ENCODE measurements around the gene TRIM41. TPM values are rescaled to one million over a fixed set of nuclear protein-coding genes. Genes with fewer than 3 reads are reported as not detected.

TRIM41 gene
- total RNA-seq, 2 donors from 2014 or later = 29.5 to 50.6 TPM

DNA sequence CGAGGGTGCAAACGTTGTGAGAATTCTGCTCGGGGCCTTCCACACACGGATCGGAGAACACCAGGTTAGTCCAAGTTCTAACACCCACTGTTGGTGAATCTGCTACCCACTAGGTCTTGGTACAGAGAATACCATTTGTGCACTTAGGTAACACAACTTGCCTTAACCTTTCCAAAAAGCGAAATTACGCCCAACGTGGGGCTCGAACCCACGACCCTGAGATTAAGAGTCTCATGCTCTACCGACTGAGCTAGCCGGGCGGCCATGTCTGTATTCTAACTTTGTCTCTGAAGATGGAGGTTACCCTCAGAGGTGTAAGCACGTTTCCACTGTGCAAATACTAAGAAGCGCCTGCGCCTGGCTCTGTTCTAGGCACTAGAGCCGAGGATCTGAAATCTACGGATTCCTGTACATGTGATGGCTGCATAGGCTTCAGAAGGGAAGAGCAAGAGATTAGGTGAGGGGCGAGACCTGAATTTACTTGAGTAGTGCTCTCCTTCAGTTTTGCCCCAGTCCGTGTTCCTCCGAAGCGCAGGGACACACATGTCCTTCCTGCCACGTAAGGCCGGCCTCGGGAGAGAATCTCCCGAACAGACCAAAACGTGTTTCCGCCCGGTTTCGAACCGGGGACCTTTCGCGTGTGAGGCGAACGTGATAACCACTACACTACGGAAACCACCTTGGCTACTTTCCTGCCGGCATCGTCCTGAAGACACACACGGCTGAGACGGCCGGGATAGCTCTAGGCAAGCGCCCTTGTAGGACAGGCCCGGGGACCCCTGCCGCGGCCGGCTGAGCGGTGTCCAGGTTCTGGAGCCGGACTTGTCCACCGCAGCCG is 1.1 kb upstream of the TRIM41 start:
- H3K4me3 Mint-ChIP-seq = peak overlapping the region; percentile 92
- H3K36me3 Mint-ChIP-seq = no peaks in the 10 kb centered on the region
- peaks cover 63 to 64% of the 10 kb centered on the region in 2 donors for H3K4me1 Mint-ChIP-seq (ENCODE audit: low read depth in 2 of 2)
- DNase-seq (ENCODE audit: low spot score) (peak; percentile 93), ATAC-seq (peak; percentile 55 to 64)
- H3K27ac Mint-ChIP-seq = peak overlapping the region; percentile 99
- no peaks in the 10 kb centered on the region for H3K9me3 Mint-ChIP-seq
- H3K27me3 Mint-ChIP-seq = no peaks in the 10 kb centered on the region

- peak overlapping the region; percentile 92 for H3K4me3 Mint-ChIP-seq
- H3K36me3 Mint-ChIP-seq = no peaks in the 10 kb centered on the region
- H3K4me1 Mint-ChIP-seq (ENCODE audit: low read depth in 2 of 2) = peaks cover 57% of the 10 kb centered on the region in 2 donors
- no peak for DNase-seq (ENCODE audit: low spot score)
- no peaks in the 10 kb centered on the region for H3K9me3 Mint-ChIP-seq
- H3K27me3 Mint-ChIP-seq = no peaks in the 10 kb centered on the region
- ATAC-seq = no peak
- H3K27ac Mint-ChIP-seq = peak overlapping the region; percentile 99
Observed at GRCh38 chr5:181222630-181223057, 437 bp upstream of the TRIM41 start.

- ATAC-seq (peak; percentile 0 to 1), DNase-seq (ENCODE audit: low spot score) (no peak)
- Mint-ChIP-seq H3K27ac (peak overlapping the region; percentile 99), H3K9me3 (no peaks in the 10 kb centered on the region), H3K4me3 (peak overlapping the region; percentile 92), H3K27me3 (no peaks in the 10 kb centered on the region), H3K4me1 (ENCODE audit: low read depth in 2 of 2) (peaks cover 48 to 49% of the 10 kb centered on the region in 2 donors), H3K36me3 (no peaks in the 10 kb centered on the region)
Observed at GRCh38 chr5:181223729-181224389, 778 bp downstream of the TRIM41 start.

GRCh38 chr5:181224390-181225229 is 1.5 kb downstream of the TRIM41 start:
- H3K36me3 Mint-ChIP-seq = peaks cover under 1% of the 10 kb centered on the region
- ATAC-seq = no peak
- no peaks in the 10 kb centered on the region for H3K27me3 Mint-ChIP-seq
- peak overlapping the region; percentile 92 for H3K4me3 Mint-ChIP-seq
- H3K4me1 Mint-ChIP-seq (ENCODE audit: low read depth in 2 of 2) = peaks cover 50 to 54% of the 10 kb centered on the region in 2 donors
- no peaks in the 10 kb centered on the region for H3K9me3 Mint-ChIP-seq
- no peak for DNase-seq (ENCODE audit: low spot score)
- H3K27ac Mint-ChIP-seq = peak overlapping the region; percentile 99

GRCh38 chr5:181229996-181230395 is 6.9 kb downstream of the TRIM41 start:
- Mint-ChIP-seq H3K4me1 (ENCODE audit: low read depth in 2 of 2) (peaks cover 10 to 22% of the 10 kb centered on the region in 2 donors), H3K27me3 (no peaks in the 10 kb centered on the region), H3K36me3 (peaks cover 9% of the 10 kb centered on the region), H3K9me3 (no peaks in the 10 kb centered on the region), H3K4me3 (no peak overlapping the region), H3K27ac (peak overlapping the region in 1 of 2 donors; percentile 29)
- ATAC-seq (no peak), DNase-seq (ENCODE audit: low spot score) (no peak)

GRCh38 chr5:181230551-181230950 is 7.5 kb downstream of the TRIM41 start:
- no peak for ATAC-seq
- Mint-ChIP-seq H3K9me3 (no peaks in the 10 kb centered on the region), H3K27me3 (no peaks in the 10 kb centered on the region), H3K4me3 (no peak overlapping the region), H3K4me1 (ENCODE audit: low read depth in 2 of 2) (peaks cover 10 to 21% of the 10 kb centered on the region in 2 donors), H3K27ac (no peak overlapping the region), H3K36me3 (peaks cover 9% of the 10 kb centered on the region)
- DNase-seq (ENCODE audit: low spot score) = no peak

DNA sequence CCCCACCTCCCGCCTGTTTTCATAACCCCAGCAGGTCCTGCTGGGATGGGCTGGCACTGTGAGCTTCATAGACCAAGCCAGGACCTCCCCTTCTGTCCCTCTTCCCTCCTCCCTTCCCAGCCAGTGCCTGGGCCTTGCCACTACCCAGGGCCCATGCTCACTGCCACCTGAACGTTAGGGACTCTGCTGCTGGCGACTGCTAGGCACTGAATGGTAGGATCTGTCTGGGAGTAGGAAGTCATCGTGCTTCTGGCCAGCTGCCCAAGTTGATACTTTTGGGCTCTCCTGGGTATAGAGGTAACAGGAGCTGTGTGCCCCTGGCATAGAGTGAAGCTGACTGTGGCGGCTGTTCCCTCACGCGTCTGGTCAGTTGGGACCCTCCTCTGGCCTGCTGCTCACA is 8.4 kb downstream of the TRIM41 start:
- Mint-ChIP-seq H3K27ac (no peak overlapping the region), H3K36me3 (peaks cover 16% of the 10 kb centered on the region), H3K9me3 (no peaks in the 10 kb centered on the region)

DNA sequence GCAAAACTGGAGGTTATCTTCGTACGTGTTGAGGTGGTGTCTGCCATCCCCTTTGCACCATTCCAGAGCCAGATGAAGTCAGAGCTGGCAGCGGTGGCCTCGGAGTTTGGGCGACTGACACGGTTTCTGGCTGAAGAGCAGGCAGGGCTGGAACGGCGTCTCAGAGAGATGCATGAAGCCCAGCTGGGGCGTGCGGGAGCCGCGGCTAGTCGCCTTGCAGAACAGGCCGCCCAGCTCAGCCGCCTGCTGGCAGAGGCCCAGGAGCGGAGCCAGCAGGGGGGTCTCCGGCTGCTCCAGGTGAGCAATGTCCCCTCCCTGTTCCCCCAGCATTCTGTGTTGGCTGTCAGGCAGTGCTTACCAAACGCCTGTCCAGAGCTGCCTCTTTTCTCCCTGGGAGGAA is 9.5 kb downstream of the TRIM41 start:
- Mint-ChIP-seq H3K27me3 (no peaks in the 10 kb centered on the region), H3K4me3 (no peak overlapping the region), H3K4me1 (ENCODE audit: low read depth in 2 of 2) (peaks cover 10 to 22% of the 10 kb centered on the region in 2 donors), H3K9me3 (no peaks in the 10 kb centered on the region), H3K36me3 (peaks cover 28% of the 10 kb centered on the region), H3K27ac (no peak overlapping the region)
- ATAC-seq (no peak), DNase-seq (ENCODE audit: low spot score) (no peak)

More for the DNA sequence above, 8.4 kb downstream of the TRIM41 start:
- no peak overlapping the region for H3K4me3 Mint-ChIP-seq
- DNase-seq (ENCODE audit: low spot score) (no peak), ATAC-seq (peak in 1 of 2 donors; percentile 43)
- no peaks in the 10 kb centered on the region for H3K27me3 Mint-ChIP-seq
- H3K4me1 Mint-ChIP-seq (ENCODE audit: low read depth in 2 of 2) = peaks cover 10 to 20% of the 10 kb centered on the region in 2 donors

GRCh38 chr5:181233088-181233800 is 10.2 kb downstream of the TRIM41 start:
- Mint-ChIP-seq H3K36me3 (peaks cover 35% of the 10 kb centered on the region), H3K4me3 (no peak overlapping the region), H3K4me1 (ENCODE audit: low read depth in 2 of 2) (peaks cover 16 to 27% of the 10 kb centered on the region in 2 donors), H3K27me3 (no peaks in the 10 kb centered on the region), H3K9me3 (no peaks in the 10 kb centered on the region), H3K27ac (peak overlapping the region in 1 of 2 donors; percentile 45)
- no peak for ATAC-seq
- no peak for DNase-seq (ENCODE audit: low spot score)

GRCh38 chr5:181233801-181234454 is 10.8 kb downstream of the TRIM41 start:
- Mint-ChIP-seq H3K4me3 (no peak overlapping the region), H3K27ac (peak overlapping the region in 1 of 2 donors; percentile 45), H3K4me1 (ENCODE audit: low read depth in 2 of 2) (peaks cover 22 to 31% of the 10 kb centered on the region in 2 donors), H3K36me3 (peaks cover 41% of the 10 kb centered on the region), H3K9me3 (no peaks in the 10 kb centered on the region), H3K27me3 (no peaks in the 10 kb centered on the region)
- peak in 1 of 2 donors; percentile 15 for ATAC-seq
- DNase-seq (ENCODE audit: low spot score) = no peak

- Mint-ChIP-seq H3K4me3 (no peak overlapping the region), H3K27ac (peak overlapping the region; percentile 11 to 47), H3K4me1 (ENCODE audit: low read depth in 2 of 2) (peaks cover 22 to 31% of the 10 kb centered on the region in 2 donors), H3K27me3 (no peaks in the 10 kb centered on the region), H3K36me3 (peaks cover 46% of the 10 kb centered on the region), H3K9me3 (no peaks in the 10 kb centered on the region)
- ATAC-seq (peak; percentile 32 to 33), DNase-seq (ENCODE audit: low spot score) (peak; percentile 23)
Observed at GRCh38 chr5:181234455-181235306, 11.6 kb downstream of the TRIM41 start.

DNA sequence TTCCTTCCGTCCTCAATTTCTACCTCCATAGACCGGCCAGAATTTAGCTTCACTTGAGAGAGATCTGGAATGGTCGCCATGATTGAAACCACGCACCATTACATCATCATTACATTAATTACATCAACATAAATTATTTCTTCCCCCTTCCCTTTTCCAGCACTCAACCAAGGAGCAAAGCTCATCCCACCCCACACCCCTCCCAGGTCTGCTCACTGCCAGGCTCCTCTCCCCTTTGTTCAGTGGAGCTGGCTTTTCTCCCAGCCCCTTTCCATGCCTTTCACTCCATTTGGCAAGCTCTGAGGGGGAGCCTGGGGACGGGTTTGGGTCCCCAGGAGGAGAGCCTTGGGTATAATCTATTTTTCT is 12.2 kb downstream of the TRIM41 start:
- no peak overlapping the region for H3K4me3 Mint-ChIP-seq
- peaks cover 18 to 28% of the 10 kb centered on the region in 2 donors for H3K4me1 Mint-ChIP-seq (ENCODE audit: low read depth in 2 of 2)
- peak; percentile 28 for DNase-seq (ENCODE audit: low spot score)
- ATAC-seq = no peak
- H3K9me3 Mint-ChIP-seq = no peaks in the 10 kb centered on the region
- no peaks in the 10 kb centered on the region for H3K27me3 Mint-ChIP-seq
- peak overlapping the region; percentile 11 to 47 for H3K27ac Mint-ChIP-seq
- H3K36me3 Mint-ChIP-seq = peaks cover 42% of the 10 kb centered on the region

Measured in natural killer cell treated with Interleukin-12 subunit alpha and Interleukin-12 subunit beta and Interleukin-15 and Interleukin-18, amount 100 ng/mL, for 72 hours (primary cell).